HG02678 (cell line): ENCODE data around the gene ADSL.

Experiments
- ATAC-seq: cut with Tn5 transposase; IDR thresholded peaks from one replicate; pipeline ENCODE4 v1.9.1; 2021; ENCODE audit warnings: mild to moderate bottlenecking, moderate library complexity; ENCODE audit not compliant: unreplicated experiment

The ADSL gene

GRCh38 chr22:40403651-40404050 lies 57.4 kb downstream of the ADSL start:
- ATAC-seq = no peak

- no peak for ATAC-seq
These were observed 58.2 kb downstream of the ADSL start for GRCh38 chr22:40404251-40405177.

- ATAC-seq = no peak
These were observed 59.1 kb downstream of the ADSL start for GRCh38 chr22:40405178-40406062.

GRCh38 chr22:40406063-40406890 lies 60.0 kb downstream of the ADSL start:
- no peak for ATAC-seq

GRCh38 chr22:40407021-40407761 lies 60.9 kb downstream of the ADSL start:
- no peak for ATAC-seq

GRCh38 chr22:40407831-40408717 lies 61.8 kb downstream of the ADSL start:
- ATAC-seq = no peak

- no peak for ATAC-seq
These were observed 62.7 kb downstream of the ADSL start for GRCh38 chr22:40408718-40409612.

- ATAC-seq = no peak
These were observed 63.4 kb downstream of the ADSL start for GRCh38 chr22:40409613-40410113.

GRCh38 chr22:40410272-40410671 lies 64.0 kb downstream of the ADSL start:
- no peak for ATAC-seq

- no peak for ATAC-seq
These were observed 64.6 kb downstream of the ADSL start for GRCh38 chr22:40410731-40411505.

GRCh38 chr22:40411506-40411861 lies 65.2 kb downstream of the ADSL start:
- ATAC-seq = no peak

- peak; percentile 52 for ATAC-seq
These were observed 66.1 kb downstream of the ADSL start for GRCh38 chr22:40412441-40412840.

GRCh38 chr22:40413873-40414272 lies 67.6 kb downstream of the ADSL start:
- no peak for ATAC-seq

GRCh38 chr22:40414311-40414710 lies 68.0 kb downstream of the ADSL start:
- peak; percentile 5 for ATAC-seq

GRCh38 chr22:40414838-40415505 lies 68.7 kb downstream of the ADSL start:
- ATAC-seq = peak; percentile 53

GRCh38 chr22:40415531-40416266 lies 69.4 kb downstream of the ADSL start:
- ATAC-seq = no peak
